GM19328 (cell line): ENCODE results near the gene NSD1.

ENCODE experiments used
- ATAC-seq: cut with Tn5 transposase; IDR thresholded peaks from one replicate; pipeline ENCODE4 v1.9.1; 2021; ENCODE audit warnings: mild to moderate bottlenecking, moderate library complexity; ENCODE audit not compliant: unreplicated experiment

NSD1 gene

DNA sequence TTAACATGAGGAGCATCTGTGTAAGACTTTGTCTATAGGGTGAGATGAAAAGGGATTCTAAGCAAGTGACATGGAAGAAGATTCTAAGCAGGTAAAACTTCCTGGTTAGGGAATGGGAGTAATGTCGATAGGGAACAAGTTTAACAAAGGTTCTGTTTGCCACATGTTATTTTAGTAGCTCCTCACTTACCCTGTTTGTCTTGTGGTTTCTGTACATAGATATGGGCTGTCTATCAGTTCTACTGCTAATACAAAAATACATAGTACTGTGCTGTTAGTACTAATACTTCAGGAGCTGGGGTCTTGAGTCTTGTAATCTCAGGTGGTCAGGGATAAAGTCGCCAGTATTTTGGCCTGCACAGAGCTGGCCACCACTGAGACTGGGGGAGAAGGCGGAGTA is 137.1 kb downstream of the NSD1 start:
- ATAC-seq, result no peak

DNA sequence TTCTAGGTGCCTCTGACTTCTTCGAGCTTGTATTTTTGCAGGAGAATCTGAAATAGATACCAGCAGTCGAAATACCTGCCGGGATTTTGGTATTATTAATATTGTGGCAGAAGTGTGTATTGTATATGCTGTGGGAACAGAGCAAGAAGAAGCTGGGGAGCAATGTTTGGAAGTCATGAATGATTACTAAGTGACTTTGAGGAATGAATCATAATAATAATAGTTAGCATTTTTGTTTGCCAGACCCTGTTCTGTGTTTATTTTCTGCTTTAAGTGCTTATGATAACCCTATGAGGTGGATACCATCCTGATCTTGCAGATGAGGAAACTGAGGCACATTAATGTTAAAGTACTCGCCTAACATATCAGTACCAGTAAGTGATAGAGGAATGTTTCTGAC is 137.5 kb downstream of the NSD1 start:
- no peak for ATAC-seq

DNA sequence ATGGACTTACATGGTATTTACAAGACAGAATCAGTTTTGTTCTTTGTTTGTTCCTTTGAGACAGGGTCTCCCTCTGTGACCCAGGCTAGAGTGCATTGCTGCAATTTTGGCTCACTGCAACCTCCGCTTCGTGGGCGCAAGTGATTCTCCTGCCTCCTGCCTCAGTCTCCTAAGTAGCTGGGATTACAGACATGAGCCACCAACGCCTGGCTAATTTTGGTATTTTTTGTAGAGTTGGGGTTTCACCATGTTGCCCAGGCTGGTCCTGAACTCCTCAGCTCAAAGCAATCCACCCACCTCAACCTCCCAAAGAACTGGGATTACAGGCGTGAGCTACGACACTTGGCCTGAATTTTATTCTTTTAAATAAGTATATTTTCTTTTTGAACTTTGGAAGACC is 142.3 kb downstream of the NSD1 start:
- ATAC-seq, result no peak

DNA sequence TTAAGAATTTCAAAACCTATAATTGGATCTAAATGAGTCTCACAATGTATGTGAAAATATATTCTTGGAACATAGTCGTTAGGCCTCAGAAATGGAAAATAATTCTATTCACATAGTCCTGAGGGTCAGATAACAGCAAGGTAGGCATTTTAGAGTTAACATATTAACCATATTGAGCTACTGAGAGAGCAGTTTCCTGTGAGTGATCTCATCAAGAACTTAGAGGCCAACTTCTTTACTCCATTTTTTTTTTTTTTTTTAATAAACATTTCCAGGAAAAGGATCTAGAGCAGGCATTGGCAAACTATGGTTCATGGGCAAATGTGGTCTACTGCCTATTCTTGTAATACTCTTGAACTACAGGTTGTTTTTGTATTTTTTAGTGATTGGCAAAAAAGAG is 143.3 kb downstream of the NSD1 start:
- ATAC-seq, result no peak

DNA sequence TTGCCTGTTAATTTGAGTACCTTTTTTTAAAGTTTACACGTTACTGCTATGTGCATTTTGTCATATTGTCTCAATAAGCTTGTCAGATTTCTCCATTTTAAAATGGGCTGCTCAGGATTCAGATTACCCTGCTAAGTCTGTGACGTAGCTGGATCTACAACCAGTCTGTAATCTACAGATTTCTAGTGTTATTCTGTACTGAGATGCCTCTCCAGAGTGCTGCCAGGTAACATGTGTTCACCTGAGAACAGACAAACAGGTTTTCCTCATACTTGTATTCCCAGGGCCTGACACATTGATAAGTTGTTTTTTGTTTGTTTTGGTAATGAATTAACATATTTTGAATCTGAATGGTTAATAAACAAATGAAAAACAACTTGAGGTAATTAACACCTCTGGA is 154.6 kb downstream of the NSD1 start:
- no peak for ATAC-seq

DNA sequence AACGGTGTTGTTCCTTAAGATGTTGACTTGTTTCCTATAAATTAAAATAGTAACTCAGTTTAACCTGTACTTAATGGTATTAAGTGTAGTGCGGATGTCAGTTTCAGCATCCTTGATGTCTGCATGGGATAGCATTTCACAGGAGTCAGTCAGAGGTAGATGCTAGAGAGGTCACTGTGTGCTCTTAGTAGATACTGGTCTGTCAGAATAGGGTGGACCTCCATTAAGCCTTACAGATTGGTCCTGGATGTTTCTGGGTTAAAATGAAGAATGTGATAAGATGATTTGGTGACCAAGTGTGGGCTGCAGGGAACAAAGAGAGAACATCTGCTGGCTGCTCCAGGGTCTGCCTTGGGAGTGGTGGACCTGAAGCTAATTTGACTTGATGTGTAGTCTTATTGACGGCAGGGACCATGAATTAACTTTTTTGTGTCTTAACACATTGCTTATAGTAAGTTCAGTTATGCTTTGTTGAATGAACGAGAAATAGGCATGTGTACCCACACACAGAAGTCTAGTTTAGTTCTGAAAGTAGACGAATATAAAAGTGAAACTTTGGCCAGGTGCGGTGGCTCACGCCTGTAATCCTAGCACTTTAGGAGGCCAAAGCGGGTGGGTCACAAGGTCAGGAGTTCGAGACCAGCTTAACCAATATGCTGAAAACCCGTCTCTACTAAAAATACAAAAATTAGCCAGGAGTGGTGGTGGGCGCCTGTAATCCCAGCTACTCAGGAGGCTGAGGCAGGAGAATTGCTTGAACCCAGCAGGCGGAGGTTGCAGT is 157.4 kb downstream of the NSD1 start:
- ATAC-seq, result no peak

DNA sequence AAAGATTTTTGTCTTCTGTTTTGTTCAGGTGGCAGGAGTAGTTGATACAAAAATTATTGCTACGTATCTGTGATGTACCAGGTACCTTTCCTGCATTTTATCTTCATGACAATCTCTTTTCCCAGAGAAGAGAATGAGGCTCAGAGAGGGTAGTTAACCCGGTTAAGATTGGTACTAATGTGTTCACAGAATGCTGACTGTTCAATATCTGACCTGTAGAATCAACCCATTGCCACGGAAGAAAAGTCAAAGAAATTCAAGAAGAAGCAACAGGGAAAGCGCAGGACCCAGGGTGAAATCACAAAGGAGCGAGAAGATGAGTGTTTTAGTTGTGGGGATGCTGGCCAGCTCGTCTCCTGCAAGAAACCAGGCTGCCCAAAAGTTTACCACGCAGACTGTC is 158.2 kb downstream of the NSD1 start:
- ATAC-seq, result no peak

DNA sequence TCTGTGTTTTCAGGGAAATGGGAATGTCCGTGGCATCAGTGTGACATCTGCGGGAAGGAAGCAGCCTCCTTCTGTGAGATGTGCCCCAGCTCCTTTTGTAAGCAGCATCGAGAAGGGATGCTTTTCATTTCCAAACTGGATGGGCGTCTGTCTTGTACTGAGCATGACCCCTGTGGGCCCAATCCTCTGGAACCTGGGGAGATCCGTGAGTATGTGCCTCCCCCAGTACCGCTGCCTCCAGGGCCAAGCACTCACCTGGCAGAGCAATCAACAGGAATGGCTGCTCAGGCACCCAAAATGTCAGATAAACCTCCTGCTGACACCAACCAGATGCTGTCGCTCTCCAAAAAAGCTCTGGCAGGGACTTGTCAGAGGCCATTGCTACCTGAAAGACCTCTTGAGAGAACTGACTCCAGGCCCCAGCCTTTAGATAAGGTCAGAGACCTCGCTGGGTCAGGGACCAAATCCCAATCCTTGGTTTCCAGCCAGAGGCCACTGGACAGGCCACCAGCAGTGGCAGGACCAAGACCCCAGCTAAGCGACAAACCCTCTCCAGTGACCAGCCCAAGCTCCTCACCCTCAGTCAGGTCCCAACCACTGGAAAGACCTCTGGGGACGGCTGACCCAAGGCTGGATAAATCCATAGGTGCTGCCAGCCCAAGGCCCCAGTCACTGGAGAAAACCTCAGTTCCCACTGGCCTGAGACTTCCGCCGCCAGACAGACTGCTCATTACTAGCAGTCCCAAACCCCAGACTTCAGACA is 160.4 kb downstream of the NSD1 start:
- ATAC-seq, result no peak

DNA sequence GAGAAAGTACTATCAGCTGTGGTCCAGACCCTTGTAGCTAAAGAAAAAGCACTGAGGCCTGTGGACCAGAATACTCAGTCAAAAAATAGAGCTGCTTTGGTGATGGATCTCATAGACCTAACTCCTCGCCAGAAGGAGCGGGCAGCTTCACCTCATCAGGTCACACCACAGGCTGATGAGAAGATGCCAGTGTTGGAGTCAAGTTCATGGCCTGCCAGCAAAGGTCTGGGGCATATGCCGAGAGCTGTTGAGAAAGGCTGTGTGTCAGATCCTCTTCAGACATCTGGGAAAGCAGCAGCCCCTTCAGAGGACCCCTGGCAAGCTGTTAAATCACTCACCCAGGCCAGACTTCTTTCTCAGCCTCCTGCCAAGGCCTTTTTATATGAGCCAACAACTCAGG is 161.1 kb downstream of the NSD1 start:
- ATAC-seq, result no peak

DNA sequence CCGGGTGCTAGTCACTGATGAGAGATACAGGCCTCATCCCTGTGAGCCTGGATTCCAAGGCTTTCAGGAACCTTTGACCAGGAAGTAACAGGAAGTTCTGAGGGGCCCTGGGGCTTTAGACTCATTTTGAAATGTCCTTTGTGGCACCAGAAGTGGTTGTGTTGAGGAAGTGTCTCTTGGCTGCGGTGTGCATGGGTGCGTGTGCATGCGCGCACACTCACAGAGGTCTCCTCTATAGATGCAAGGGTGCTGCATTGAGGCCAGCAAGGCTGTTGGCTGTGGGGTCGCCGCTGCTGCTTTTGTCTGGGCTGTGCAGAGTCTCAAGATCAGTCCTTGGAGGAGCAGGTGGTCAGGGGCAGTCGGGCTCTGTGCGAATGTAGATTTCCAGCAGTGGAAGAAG is 162.4 kb downstream of the NSD1 start:
- ATAC-seq, result no peak

DNA sequence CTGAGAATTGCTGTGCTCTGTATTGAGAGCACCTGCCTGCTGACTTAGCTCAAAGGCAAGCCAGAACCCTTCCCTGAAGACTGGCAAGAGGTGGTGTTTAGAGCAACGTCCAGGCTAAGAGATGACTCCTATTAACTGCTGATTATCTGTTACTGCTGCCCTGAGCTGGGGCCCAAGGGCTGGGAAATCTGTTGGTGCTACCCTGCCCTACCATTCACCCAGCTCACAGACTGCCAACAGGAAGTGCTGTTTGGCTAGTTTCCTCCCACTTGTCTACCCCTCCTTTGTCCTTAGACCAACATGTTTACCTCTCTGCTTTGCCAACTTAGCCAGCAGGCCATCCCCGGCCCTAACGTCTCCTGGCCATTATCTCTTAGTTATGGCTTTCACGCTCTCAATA is 163.0 kb downstream of the NSD1 start:
- no peak for ATAC-seq

DNA sequence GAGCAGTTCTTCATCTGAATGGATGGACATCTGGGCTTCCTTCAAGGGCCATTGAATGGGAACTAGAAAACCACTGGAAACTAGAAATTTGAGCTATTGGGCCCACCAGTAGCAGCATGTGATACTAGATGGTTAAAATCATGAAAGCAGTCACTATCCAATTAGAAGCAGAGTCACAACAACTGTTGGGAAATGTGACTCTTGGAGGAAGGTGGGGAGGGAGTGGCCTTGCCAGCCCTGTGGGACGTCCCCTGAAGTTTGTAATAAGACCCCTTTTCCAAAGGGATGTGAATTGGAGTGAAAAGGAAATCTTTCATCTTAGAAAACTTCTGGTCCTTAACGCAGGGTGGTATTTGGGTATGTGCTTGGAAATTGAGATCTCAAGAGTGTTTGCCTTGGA is 164.3 kb downstream of the NSD1 start:
- ATAC-seq, result no peak

DNA sequence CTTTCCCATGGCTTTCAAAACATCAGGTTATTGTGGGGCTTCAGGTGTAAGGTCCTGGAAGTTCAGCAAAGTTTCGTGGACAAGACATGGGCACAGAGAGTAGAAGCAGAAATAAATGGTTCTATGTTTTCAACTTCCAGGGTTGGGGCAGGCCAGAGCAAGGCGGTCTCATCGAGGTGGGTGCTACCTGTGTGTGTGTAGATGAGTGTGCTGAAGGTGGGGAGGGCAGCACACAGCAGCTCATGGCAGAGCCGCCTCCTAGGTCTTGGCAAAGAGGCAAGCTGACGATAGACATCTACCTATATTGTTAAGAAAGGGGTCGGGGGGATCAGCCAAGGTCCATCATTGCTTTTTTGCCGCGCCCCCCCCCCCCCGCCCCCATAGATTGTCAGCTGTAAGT is 166.1 kb downstream of the NSD1 start:
- ATAC-seq, result no peak

DNA sequence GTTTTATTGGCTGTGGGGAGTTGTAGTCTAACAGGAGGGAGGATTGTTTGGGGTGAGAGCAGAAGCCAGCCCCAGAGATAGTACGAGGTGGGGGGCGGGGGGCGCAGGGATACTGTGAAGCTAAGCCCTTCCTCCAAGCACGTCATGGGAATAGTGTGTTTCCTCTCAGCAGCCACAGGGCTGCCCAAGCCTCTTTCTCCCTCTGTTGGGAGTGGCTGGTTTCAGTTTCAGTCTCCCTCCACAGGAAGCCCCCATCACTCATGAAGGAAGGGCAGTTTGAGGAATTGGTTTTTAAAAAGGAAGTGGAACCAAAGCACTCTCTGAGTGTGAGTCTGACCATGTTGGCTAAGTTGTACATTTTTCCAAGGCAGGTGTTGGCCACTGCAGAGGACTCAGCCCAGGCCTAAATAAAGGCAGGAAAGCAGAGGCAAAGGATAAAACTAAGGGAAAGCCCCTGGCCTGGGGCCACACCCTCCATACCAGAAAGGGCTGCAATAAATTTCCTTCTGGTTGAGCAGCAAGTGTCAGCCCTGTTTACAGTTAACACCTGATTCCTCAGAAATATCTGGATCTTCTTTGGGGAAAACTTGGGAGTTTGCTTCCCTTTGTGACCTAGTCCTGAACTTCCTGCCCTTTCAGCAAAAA is 166.8 kb downstream of the NSD1 start:
- ATAC-seq, result no peak

DNA sequence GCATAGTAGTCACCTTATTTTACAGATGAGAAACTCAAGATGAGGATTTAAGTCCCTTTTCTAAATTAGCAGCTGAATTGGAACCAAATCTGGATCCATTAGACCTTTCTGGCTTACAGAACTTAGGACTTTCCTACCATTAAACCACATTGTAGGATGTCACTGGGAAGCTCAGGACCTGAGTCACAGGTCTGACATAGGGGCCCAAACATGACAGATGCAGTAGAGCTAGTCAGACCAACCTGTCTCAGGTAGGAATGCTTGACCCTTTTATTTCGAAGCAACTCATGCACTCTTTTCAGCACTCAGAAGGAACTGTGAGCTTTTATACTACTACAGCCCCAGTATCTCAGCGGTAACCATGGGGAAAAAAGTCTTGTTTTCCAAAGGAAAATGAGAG is 167.4 kb downstream of the NSD1 start:
- no peak for ATAC-seq

DNA sequence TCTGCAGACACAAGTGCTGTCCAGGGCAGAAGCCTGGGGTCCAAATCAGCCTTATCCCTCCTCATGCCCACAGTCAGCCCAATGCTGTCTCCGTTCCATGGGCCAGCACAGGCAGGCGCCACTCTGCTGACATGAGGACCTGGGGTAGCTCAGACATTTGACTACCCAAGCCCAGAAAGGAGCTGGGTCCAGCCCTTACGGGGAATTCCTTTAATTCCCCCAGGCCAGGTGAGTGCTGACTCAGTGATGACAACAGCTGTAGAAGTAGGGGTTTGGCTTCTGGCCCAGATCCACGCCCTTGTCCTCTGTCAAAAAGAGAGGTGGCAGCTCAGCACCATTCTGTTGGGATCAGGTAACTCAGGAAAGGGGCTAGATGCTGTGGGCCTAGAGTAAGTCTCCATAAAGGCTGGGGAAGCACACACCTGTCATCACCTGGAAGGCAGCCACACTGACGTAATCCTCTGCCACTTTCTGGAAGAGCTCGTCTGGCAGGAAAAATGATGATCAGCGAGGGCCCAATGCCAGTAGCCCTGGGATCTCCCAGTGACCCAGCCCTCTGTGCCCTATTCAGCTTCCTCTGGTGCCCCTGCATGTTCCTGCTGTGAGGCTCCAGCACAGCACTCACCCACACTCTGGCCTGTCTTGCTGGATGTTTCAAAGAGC is 168.1 kb downstream of the NSD1 start:
- no peak for ATAC-seq

DNA sequence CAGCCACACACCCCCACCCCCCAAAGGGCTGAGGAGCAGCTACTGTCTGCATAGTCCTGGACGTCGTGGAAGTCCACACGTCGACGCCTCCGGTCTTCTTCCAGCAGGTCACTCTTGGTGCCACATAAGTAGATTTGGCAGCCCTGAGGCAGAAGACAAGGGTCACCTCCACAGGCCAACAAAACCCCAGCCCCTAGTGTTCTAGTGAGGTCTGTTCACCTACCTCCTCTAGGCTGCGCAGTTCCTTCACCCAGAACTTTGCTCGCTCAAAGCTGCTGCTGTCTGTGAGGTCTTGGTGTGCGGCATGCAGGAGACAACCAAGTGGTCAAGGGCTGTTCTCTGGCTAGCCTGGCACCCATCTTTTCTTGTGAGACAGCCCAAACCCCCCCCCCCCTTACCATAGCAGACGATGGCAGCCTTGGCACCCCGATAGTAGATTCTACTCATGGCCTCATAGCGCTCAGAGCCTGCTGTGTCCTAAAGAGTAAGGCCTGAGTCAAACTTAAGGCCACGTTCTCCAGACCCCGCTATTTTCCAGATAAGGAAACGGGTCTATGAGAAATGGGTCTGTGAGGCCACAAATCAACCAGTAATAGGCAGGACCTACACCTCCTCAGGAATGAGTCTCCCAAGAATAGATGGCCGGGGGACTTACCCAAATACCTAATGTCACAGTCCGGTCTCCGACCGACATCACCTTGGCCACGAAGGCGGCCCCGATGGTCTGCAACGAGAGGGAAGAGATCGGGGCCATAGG is 169.0 kb downstream of the NSD1 start:
- no peak for ATAC-seq

DNA sequence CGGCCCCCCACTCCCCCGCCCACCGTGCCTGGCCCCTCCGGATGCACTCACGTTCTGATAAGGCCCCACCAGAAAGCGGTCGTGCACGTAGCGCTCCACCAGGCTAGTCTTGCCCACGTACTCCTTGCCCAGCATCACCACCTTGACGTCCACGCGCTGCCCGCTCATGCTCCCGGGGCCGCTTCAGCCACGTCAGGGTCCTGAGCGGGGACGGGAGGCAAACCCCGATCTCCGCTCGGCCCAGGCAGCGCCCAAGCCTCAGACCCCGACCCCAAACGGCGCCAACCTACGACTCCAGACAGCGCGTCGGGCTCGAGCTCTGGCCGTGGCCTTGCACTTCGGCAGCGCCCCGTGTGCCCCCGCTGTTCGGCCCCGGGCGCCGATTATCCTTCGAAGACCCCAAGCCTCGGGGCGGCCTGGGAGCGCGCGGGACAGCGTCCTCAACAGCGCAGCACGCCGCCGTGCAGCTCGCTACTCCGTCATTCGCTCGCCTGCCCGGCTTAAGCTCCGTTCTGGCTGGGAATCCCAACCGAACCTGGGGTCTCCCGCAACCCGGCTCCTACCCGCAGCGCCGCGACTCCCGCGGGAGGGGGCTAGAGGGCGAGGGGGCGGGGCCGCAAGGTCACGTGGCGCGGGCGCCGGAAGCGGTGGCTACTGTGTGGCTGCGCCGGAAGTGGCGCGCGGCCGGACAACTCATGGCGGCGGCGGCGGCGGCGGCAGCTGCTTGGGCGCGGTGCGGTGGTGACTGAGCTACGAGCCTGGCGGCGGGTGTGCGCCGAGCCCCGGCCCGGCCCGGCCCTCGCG is 169.8 kb downstream of the NSD1 start, which contains the start of the genes PRELID1 and RAB24:
Gene PRELID1, plus strand, starts transcription at position 679 of the 804 bp plus-strand sequence. CDS start 187 bp downstream, outside the sequence.
Gene RAB24, minus strand, starts transcription at position 599 of the 804 bp plus-strand sequence. Its CDS starts 431 bp downstream, at position 168.
- ATAC-seq, result peak; percentile 59

DNA sequence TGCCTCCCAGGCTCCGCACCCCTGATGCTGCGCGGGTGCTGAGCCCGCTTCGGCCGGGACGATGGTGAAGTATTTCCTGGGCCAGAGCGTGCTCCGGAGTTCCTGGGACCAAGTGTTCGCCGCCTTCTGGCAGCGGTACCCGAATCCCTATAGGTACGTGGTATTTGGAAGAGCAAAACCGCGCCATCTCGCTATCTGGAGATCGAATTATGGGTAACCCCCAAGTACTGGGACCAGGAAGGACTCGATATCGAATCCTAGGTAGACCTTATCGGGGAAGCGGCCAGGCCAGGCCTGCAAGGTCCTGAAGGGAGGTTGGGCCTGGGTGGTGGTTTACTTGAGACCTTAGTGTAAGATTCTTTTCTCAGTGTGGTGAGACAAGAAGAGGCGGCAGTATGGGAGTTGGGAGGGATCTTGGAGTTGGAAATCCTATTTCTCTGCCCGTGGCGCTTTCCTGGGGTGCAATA is 170.4 kb downstream of the NSD1 start:
- no peak for ATAC-seq
